NCI-H1048 (cell line): ENCODE data around the gene TRANK1.

Experiments used
- DNase-seq: peaks from one replicate; lab custom pipeline; 2025; lab: John Stamatoyannopoulos, UW

The TRANK1 gene

GRCh38 chr3:36800533-36801116 is 144.2 kb downstream of the TRANK1 start:
- DNase-seq = no peak

- no peak for DNase-seq
These were observed 148.0 kb downstream of the TRANK1 start for GRCh38 chr3:36796881-36797280.

GRCh38 chr3:36796161-36796560 is 148.7 kb downstream of the TRANK1 start:
- DNase-seq = no peak

- no peak for DNase-seq
These were observed 149.2 kb downstream of the TRANK1 start for GRCh38 chr3:36795622-36796021.

GRCh38 chr3:36792342-36792741 is 152.5 kb downstream of the TRANK1 start:
- DNase-seq = no peak

- no peak for DNase-seq
These were observed 154.1 kb downstream of the TRANK1 start for GRCh38 chr3:36790765-36791164.

GRCh38 chr3:36786921-36787890 is 157.6 kb downstream of the TRANK1 start:
- no peak for DNase-seq

GRCh38 chr3:36784138-36784635 is 160.7 kb downstream of the TRANK1 start:
- no peak for DNase-seq

GRCh38 chr3:36777424-36778218 is 167.2 kb downstream of the TRANK1 start:
- no peak for DNase-seq
